IPS-20b (cell line): ENCODE measurements around the gene KIF19.
A peak's percentile ranks its signal among the peaks of the same experiment; 100 is the strongest.
"Not testable (repeated sequence)": the region's sequence is repeated elsewhere in the genome, so short reads cannot be mapped to it uniquely, and the experiment has no call there.

Experiments
- H3K27ac ChIP-seq: one replicate; pipeline ENCODE4 v1.5.1; 2013; ENCODE audit warnings: low read length
- H3K27me3 ChIP-seq: 2 replicates; pipeline ENCODE4 v1.6.1; 2013; ENCODE audit warnings: mild to moderate bottlenecking, low read length, inconsistent platforms; ENCODE audit not compliant: insufficient read depth
- H3K36me3 ChIP-seq: 2 replicates; pipeline ENCODE4 v1.6.1; 2013; ENCODE audit warnings: low read depth, mild to moderate bottlenecking, inconsistent platforms, low read length, moderate library complexity; ENCODE audit not compliant: insufficient read depth
- H3K4me1 ChIP-seq: 2 replicates; pipeline ENCODE4 v1.6.1; 2013; ENCODE audit warnings: mild to moderate bottlenecking, control low read depth, inconsistent platforms, low read length, moderate library complexity; ENCODE audit not compliant: insufficient read depth
- H3K4me3 ChIP-seq: 2 replicates; pipeline ENCODE4 v1.5.1; 2013; ENCODE audit warnings: mild to moderate bottlenecking, low read length, inconsistent platforms
- H3K9ac ChIP-seq: 2 replicates; pipeline ENCODE4 v1.6.1; 2013; ENCODE audit warnings: low read depth, mild to moderate bottlenecking, inconsistent platforms, low read length, moderate library complexity
- H3K9me3 ChIP-seq: 2 replicates; pipeline ENCODE4 v1.6.1; 2013; ENCODE audit warnings: mild to moderate bottlenecking, low read depth, low read length, inconsistent platforms; ENCODE audit not compliant: insufficient read depth

Gene KIF19, protein sequence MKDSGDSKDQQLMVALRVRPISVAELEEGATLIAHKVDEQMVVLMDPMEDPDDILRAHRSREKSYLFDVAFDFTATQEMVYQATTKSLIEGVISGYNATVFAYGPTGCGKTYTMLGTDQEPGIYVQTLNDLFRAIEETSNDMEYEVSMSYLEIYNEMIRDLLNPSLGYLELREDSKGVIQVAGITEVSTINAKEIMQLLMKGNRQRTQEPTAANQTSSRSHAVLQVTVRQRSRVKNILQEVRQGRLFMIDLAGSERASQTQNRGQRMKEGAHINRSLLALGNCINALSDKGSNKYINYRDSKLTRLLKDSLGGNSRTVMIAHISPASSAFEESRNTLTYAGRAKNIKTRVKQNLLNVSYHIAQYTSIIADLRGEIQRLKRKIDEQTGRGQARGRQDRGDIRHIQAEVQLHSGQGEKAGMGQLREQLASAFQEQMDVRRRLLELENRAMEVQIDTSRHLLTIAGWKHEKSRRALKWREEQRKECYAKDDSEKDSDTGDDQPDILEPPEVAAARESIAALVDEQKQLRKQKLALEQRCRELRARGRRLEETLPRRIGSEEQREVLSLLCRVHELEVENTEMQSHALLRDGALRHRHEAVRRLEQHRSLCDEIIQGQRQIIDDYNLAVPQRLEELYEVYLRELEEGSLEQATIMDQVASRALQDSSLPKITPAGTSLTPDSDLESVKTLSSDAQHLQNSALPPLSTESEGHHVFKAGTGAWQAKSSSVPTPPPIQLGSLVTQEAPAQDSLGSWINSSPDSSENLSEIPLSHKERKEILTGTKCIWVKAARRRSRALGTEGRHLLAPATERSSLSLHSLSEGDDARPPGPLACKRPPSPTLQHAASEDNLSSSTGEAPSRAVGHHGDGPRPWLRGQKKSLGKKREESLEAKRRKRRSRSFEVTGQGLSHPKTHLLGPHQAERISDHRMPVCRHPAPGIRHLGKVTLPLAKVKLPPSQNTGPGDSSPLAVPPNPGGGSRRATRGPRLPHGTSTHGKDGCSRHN

DNA sequence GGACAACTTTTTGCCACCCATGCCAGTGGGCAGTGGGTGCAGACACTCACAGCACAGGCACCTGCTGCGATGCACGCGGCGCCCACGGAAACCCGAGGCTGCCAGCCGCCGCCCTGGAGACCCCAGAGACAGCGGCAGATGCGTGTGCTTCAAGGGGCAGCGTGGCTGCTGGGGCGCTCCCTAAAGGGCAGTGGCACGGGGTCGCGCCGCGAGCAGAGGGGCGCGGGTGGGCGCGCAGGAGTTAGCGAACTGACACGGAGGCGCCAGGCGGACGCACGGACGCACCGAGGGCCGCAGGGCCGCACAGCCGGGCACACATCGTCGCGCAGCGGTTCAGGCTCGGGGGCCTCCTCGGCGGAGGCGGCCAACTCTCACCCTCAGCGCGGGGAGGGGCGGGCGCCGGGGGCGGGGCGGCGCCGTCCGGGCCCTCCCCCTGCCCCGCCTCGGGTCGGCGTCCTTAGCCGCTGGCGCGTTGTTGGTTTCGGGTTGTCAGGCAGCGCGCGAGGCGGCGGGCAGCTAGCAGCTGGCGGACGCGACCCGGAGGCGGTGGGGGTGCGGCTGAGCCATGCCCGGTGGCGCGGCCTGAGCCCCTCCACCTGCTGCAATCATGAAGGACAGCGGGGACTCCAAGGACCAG lies at the start of gene KIF19:
Gene KIF19 (plus strand): TSS at position 484 of the 637 bp plus-strand sequence. CDS start 124 bp downstream, at position 608.
- H3K36me3 ChIP-seq, result no peaks in the 10 kb centered on the region
- H3K9ac ChIP-seq, result no peak within 1 kb of the TSS
- H3K27me3 ChIP-seq, result peaks cover 59% of the 10 kb centered on the region
- H3K4me3 ChIP-seq, result peak within 1 kb of the TSS; percentile 74
- no peaks in the 10 kb centered on the region for H3K9me3 ChIP-seq
- H3K27ac ChIP-seq, result no peak within 1 kb of the TSS
- H3K4me1 ChIP-seq, result no peaks in the 10 kb centered on the region; the same call in 1 of the 2 replicates

DNA sequence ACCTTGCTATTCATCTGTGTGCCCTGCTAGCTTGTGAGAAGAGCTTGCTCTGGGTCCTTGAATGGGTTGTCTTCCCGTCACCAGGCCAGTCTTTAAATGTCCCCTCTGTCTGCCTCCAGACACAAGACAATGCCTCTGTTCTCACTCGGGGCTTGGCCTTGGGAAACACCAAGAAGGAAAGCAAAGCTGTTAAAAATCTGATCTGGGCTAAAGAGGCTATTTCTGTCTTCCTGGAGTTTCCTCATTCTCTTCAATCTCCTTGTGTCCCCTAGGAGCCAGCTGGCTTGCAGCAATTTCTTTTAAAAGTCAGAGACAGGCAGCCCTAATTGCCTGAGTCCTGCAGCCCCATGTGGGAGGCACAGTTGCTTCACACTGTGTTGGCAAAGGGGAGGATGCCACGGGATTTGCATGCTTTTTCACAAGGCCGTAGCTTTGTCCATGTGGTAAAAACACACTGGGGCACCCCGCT lies 49.5 kb upstream of the KIF19 start:
- Histone ChIP-seq H3K9me3 (no peaks in the 10 kb centered on the region), H3K27me3 (peaks cover 22% of the 10 kb centered on the region), H3K4me3 (no peak overlapping the region), H3K9ac (no peak overlapping the region), H3K4me1 (peaks cover 10% of the 10 kb centered on the region; the same call in 1 of the 2 replicates), H3K27ac (no peak overlapping the region), H3K36me3 (no peaks in the 10 kb centered on the region)

DNA sequence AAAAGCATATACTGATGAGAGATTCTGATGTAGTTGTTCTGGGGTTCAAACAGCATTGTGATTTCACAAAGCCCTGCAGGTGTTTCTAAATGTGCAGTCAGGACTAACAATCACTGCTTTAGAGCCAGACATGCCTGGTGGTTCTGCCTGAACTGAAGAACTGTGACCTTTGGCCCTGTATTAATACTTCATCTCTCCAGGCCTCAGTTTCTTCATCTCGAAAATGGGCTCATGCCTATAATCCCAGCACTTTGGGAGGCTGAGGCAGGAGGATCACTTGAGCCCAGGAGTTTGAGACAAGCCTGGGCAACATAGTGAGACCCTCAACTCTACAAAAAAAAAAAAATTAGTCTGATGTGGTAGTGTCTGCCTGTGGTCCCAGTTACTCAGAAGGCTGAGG lies 48.1 kb upstream of the KIF19 start:
- H3K27ac ChIP-seq, result no peak overlapping the region
- no peaks in the 10 kb centered on the region for H3K36me3 ChIP-seq
- H3K9ac ChIP-seq, result no peak overlapping the region
- peaks cover 4% of the 10 kb centered on the region; the same call in 1 of the 2 replicates for H3K4me1 ChIP-seq
- H3K4me3 ChIP-seq, result no peak overlapping the region
- peaks cover 22% of the 10 kb centered on the region for H3K27me3 ChIP-seq
- no peaks in the 10 kb centered on the region for H3K9me3 ChIP-seq

DNA sequence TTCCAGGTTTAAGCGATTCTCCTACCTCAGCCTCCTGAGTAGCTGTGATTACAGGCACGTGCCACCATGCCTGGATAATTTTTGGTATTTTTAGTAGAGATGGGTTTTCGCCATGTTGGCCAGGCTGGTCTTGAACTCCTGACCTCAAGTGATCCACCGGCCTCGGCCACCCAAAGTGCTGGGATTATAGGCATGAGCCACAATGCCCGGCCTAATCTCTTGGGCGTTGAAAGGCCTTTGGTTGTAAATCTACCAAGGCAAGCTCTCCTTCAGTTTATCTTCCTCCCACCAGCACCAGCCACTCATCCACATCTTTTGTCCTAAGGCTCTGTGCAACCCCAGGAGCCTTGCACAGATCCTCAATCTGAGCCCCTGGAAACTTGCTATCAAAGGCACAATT lies 46.4 kb upstream of the KIF19 start:
- not testable (repeated sequence) for H3K9me3 ChIP-seq, H3K27ac ChIP-seq, H3K4me1 ChIP-seq, H3K36me3 ChIP-seq, H3K9ac ChIP-seq, H3K4me3 ChIP-seq
- peaks cover 11% of the 10 kb centered on the region for H3K27me3 ChIP-seq

DNA sequence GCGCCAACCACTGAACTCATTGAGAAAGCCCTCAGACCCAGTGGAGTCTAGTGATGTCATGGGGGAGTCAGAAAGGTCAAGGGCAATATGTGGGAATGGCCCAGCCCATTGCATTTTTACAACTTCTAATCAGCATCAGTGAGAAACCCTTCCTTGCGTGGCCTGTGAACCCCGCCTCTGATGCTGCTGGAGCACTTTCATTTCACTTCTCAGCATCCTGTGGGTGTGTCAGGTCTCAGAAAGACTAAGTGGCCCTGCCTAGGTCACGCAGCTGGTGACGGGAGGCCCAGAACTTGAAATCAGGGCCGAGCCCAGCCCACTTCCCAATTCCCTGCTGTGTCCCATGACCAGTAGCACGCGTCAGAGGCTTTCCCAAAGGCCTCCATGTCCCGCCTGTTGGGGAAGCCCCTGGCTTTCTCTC lies 45.9 kb upstream of the KIF19 start:
- Histone ChIP-seq H3K27me3 (peaks cover 6% of the 10 kb centered on the region), H3K4me3 (no peak overlapping the region), H3K4me1 (no peaks in the 10 kb centered on the region), H3K9ac (no peak overlapping the region), H3K9me3 (no peaks in the 10 kb centered on the region), H3K36me3 (no peaks in the 10 kb centered on the region), H3K27ac (no peak overlapping the region)

DNA sequence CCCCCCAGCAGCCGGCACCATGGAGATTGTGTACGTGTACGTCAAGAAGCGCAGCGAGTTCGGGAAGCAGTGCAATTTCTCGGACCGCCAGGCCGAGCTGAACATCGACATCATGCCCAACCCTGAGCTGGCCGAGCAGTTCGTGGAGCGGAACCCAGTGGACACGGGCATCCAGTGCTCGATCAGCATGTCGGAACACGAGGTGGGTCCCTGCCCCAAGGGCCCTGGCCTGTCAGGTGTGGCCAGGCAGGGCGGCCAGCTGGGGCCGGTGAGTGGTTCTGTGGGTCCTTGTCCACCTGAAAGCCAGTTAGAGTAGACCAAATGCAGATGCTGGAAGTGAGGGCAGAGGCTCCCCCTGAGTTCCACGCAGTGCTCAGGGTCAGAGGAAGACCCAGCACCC lies 44.2 kb upstream of the KIF19 start:
- no peaks in the 10 kb centered on the region for H3K36me3 ChIP-seq
- no peak overlapping the region for H3K9ac ChIP-seq
- H3K27me3 ChIP-seq, result no peaks in the 10 kb centered on the region
- H3K4me3 ChIP-seq, result no peak overlapping the region
- no peak overlapping the region for H3K27ac ChIP-seq
- no peaks in the 10 kb centered on the region for H3K4me1 ChIP-seq
- no peaks in the 10 kb centered on the region for H3K9me3 ChIP-seq

DNA sequence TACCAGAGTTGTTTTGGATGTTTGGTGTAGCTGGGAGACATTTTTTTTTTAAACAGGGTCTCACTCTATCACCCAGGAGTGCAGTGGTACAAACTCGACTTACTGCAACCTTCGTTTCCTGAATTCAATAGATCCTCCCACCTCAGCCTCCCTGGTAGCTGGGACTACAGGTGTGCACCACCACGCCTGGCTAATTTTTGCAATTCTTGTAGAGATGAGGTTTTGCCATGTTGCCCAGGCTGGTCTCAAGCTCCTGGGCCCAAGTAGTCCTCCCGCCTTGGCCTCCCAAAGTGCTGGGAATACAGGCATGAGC lies 43.8 kb upstream of the KIF19 start:
- H3K9ac ChIP-seq, H3K36me3 ChIP-seq, H3K27ac ChIP-seq, H3K9me3 ChIP-seq, H3K27me3 ChIP-seq, H3K4me3 ChIP-seq, H3K4me1 ChIP-seq: not testable (repeated sequence)

DNA sequence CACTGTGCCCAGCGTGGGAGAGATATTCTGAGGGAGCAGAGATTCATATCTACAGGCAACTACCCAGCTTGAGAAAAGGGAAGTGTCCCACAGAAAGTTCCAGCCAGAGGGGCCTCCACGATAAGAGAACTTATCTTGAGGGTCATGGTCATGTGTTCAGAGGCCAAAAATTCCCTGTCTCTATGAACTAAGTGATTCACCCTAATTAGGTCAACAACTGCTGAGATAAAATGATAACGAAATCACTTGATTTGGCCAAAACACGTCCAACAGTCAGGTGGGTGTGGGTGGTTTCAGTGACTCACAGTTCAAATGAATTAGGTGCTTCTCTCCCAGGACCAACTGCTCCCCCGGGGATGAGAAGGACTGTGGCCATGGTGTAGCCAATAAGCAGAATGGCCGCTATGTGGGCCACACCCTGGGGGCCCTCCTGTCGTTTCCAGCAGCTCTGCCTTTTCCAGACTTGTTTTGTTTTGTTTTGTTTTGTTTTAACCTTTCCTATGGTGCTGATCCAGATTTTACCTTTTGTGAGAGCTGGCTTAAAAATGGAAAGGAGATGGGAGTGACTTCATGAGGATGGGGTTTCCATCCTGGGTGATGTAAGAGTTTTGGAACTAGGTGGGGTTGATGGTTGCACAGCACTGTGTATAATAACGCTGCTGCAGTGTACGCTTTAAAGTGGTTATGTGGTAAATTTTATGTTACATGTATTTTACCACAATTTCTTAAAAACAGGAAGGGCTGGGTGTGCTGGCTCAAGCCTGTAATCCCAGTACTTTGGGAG lies 43.2 kb upstream of the KIF19 start:
- Histone ChIP-seq H3K36me3 (no peaks in the 10 kb centered on the region), H3K27me3 (no peaks in the 10 kb centered on the region), H3K27ac (no peak overlapping the region), H3K4me1 (no peaks in the 10 kb centered on the region), H3K9ac (no peak overlapping the region), H3K4me3 (no peak overlapping the region), H3K9me3 (no peaks in the 10 kb centered on the region)

DNA sequence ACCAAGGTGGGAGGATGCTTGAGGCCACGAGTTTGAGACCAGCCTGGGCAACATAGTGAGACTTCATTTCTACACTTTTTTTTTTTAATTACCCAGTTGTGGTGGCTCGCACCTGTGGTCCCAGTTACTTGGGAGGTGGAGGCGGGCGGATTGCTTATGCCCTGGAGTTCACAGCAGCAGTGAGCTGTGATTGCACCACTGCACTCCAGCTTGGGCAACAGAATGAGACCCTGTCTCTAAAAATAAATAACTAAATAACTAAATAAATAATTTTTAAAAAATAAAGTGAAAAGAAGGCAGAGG lies 42.7 kb upstream of the KIF19 start:
- Histone ChIP-seq H3K4me1 (no peaks in the 10 kb centered on the region), H3K9me3 (no peaks in the 10 kb centered on the region), H3K27ac (no peak overlapping the region), H3K9ac (no peak overlapping the region), H3K4me3 (no peak overlapping the region), H3K27me3 (no peaks in the 10 kb centered on the region), H3K36me3 (no peaks in the 10 kb centered on the region)

DNA sequence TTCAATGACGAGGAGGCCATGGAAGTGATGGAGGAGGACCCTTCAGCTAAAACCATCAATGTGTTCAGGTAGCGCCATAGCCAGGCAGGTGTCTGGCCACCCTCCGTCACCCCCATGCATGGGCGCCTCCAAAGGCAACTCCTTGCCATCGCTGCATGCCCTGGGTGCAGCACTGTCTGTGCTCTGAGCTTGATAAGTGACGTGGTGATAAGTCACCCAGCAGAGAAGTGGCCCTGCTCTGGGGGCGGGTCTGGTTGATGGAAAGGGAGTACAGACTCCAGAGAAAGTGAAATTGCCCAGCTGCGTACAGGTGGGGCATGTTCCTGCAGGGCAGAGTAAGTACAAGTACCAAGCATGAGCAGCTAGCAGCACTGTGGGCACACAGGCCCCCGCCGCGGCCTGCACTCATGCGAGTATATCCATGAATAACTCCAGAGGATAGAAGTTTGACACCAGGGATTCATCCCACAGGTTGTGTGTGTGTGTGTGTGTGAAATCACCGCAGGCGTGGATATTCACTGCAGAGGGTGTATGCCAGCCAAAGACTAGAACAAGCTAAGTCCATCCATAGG lies 38.9 kb upstream of the KIF19 start:
- Histone ChIP-seq H3K9me3 (no peaks in the 10 kb centered on the region), H3K4me1 (no peaks in the 10 kb centered on the region), H3K27me3 (no peaks in the 10 kb centered on the region), H3K36me3 (no peaks in the 10 kb centered on the region), H3K9ac (no peak overlapping the region), H3K27ac (no peak overlapping the region), H3K4me3 (no peak overlapping the region)

DNA sequence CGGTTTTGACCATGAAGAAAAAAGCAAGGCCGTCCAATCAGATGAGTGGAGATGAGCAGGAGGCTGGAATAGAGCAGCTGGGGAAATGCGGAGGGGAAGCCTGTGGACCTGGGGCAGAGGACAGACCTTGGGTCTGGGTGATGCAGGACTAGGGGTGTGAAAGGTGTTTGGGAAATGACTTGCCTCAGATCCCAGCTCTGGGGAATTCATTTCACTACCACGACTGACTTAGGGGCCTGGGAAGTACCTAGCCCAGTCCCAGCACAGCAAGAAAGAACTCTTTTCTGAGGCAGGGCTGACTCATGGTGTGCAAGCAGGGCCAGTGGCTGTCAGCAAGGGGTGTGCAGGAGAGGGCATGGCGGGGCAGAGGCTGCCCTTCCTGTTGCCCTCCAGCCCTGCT lies 37.2 kb upstream of the KIF19 start:
- no peaks in the 10 kb centered on the region for H3K9me3 ChIP-seq
- no peak overlapping the region for H3K27ac ChIP-seq
- H3K27me3 ChIP-seq, result no peaks in the 10 kb centered on the region
- no peak overlapping the region for H3K9ac ChIP-seq
- no peaks in the 10 kb centered on the region for H3K4me1 ChIP-seq
- H3K36me3 ChIP-seq, result no peaks in the 10 kb centered on the region
- no peak overlapping the region for H3K4me3 ChIP-seq
